Muscle of leg (tissue), 11 donors: ENCODE measurements around the gene KANTR. TPM values are rescaled to one million over a fixed set of nuclear protein-coding genes. Genes with fewer than 3 reads are reported as not detected.
"Not testable (repeated sequence)": the region's sequence is repeated elsewhere in the genome, so short reads cannot be mapped to it uniquely, and the experiment has no call there.

Source experiments
- DNase-seq: peaks from one replicate; pipeline ENCODE4 v3.0.0; 2013
- H3K27ac ChIP-seq: one replicate; pipeline ENCODE4 v1.5.1; 2013; ENCODE audit warnings: mild to moderate bottlenecking, low read length, control low read depth
- H3K27me3 ChIP-seq: one replicate; pipeline ENCODE4 v1.6.1; 2013; ENCODE audit warnings: low read length; ENCODE audit not compliant: control insufficient read depth, insufficient read depth
- H3K36me3 ChIP-seq: one replicate; pipeline ENCODE4 v1.6.1; 2013; ENCODE audit warnings: low read length; ENCODE audit not compliant: control insufficient read depth, insufficient read depth
- H3K4me1 ChIP-seq: one replicate; pipeline ENCODE4 v1.6.1; 2013; ENCODE audit warnings: low read length; ENCODE audit not compliant: control insufficient read depth, insufficient read depth
- H3K4me3 ChIP-seq: one replicate; pipeline ENCODE4 v1.5.1; 2013; ENCODE audit warnings: low read length, control low read depth
- H3K9me3 ChIP-seq: replicated peaks from 2 replicates; pipeline ENCODE4 v1.6.1; 2013; ENCODE audit warnings: low read depth, low read length; ENCODE audit not compliant: control insufficient read depth
- WGBS: methylation state at CpG from one replicate; pipeline ENCODE4 v1.1.5; 2013; ENCODE audit warnings: missing lambda C conversion rate; ENCODE audit not compliant: insufficient coverage; 5-methylcytosine and 5-hydroxymethylcytosine counted together
- polyA plus RNA-seq, 8 donors: library from polyadenylated mRNA; unstranded; fragments of 120-200 nt; gene quantifications; one replicate each; pipeline versions ENCODE4 v1.2.1 to v1.2.3, GENCODE V29; 2013; ENCODE audit warnings: inconsistent platforms in 1 of 8, low replicate concordance in 1 of 8; ENCODE audit not compliant: insufficient read length in 8 of 8, insufficient read depth in 1 of 8
- total RNA-seq: library from RNA; stranded (reverse); fragments of 120-200 nt; gene quantifications from one replicate; pipeline ENCODE4 v1.2.4, GENCODE V29; 2013

Gene KANTR
- total and polyA plus RNA-seq, 9 donors, result 4.3 to 18.2 (median 8.5) TPM

DNA sequence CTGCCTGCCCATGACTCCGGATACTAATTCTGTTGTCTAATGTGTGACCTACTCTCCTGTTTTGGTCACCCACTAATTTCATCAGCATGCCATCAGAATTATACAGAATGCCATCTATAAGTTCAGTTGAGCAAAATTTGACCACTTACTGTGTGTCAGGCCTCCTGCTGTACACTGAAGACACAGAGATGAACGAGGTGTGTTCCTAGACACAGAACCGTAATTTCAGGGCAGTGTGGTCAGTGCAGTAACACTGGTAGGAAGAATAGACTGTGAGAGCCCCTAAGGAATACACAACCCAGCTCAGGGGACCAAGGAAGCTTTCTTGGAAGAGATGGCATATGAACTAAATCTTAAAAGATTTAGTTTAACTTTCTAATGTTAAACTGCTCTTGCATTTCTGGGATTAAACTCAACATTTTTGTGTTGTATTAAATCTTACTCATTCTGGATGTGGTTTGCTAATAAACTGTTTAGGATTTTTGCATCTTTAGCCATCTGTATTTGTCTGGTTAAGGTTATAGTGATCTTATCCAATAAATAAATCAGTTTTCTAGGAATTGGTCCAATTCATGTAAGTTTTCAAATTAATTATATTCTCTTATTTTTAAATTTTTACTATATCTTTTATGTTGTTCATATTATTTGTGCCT lies 34.3 kb downstream of the KANTR start:
- WGBS, result 40% methylated on average over 3 of the region's 3 CpGs

DNA sequence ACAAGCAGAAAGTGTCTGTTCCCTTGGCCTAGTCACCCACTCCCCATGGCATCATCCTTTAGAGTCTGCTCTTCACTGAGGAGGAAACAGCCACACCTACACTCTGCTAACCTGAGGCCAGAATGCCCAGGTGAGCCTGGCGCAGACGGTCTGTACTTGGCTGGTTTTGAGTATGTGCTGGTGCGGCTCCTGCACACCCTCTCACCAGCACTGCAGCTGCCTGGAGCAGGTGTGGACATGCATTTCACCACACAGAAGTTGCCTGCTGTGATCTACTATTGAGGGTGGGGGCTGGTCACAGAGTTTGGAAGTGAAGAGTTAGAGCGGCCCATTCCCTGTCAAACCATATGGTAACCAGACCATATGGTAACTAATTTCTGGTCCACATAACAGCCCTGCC lies 39.5 kb downstream of the KANTR start:
- H3K27ac ChIP-seq, result no peak overlapping the region
- no peaks in the 10 kb centered on the region for H3K9me3 ChIP-seq
- no CpG with 5 or more reads among the region's 4 CpGs for WGBS
- no peak for DNase-seq
- no peaks in the 10 kb centered on the region for H3K36me3 ChIP-seq
- no peak overlapping the region for H3K4me3 ChIP-seq
- H3K4me1 ChIP-seq, result no peaks in the 10 kb centered on the region
- peaks cover 22% of the 10 kb centered on the region for H3K27me3 ChIP-seq

More for the DNA sequence above, 34.3 kb downstream of the KANTR start:
- Histone ChIP-seq H3K27me3 (peaks cover 22% of the 10 kb centered on the region), H3K4me1 (no peaks in the 10 kb centered on the region), H3K9me3 (peaks cover 7% of the 10 kb centered on the region), H3K27ac (no peak overlapping the region), H3K4me3 (no peak overlapping the region), H3K36me3 (no peaks in the 10 kb centered on the region)
- no peak for DNase-seq

DNA sequence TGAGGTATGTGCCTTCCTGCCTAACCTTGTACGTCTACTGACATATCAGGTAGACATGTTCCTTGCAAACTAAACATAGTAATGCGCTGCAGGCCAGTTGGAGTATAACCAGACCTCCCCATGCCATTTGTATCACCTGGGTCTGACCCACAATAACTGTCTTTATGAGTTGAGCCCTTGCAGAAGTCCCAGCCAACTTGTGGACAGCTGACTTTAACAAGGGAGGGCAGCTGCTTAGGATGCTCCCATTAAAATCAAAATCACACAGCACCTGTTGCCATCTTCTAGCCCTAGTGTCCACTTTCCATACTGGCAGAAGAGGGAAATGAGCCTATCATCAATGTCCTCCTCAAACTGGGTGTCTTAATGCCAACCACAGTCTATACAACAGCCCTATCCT lies 41.6 kb downstream of the KANTR start:
- peaks cover 26% of the 10 kb centered on the region for H3K27me3 ChIP-seq
- WGBS, result 73% methylated on average over 2 of the region's 2 CpGs
- H3K4me3 ChIP-seq, result no peak overlapping the region
- no peak overlapping the region for H3K27ac ChIP-seq
- no peaks in the 10 kb centered on the region for H3K4me1 ChIP-seq
- no peaks in the 10 kb centered on the region for H3K9me3 ChIP-seq
- no peaks in the 10 kb centered on the region for H3K36me3 ChIP-seq
- peak; percentile 48 for DNase-seq

DNA sequence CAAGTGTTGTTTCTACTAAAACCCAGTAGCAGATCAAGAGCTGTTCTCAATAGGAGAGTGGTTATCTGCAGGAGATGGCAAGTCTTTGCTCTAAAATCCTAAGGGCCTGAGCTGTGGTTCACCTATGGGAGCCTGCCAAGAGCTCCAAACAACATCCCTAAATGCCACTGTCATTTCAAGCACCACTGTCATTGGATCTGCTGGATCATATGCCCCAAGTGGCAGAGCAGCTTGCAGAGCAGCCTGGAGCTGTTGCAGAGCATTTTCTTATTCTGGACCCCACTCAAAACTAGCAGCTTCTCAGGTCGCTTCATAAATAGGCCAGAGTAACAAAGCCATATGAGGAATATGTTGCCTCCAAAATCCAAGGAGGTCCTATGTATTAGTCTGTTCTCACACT lies 59.6 kb downstream of the KANTR start:
- Histone ChIP-seq H3K27me3 (peaks cover 8% of the 10 kb centered on the region), H3K36me3 (no peaks in the 10 kb centered on the region), H3K9me3 (no peaks in the 10 kb centered on the region), H3K4me1 (no peaks in the 10 kb centered on the region), H3K27ac (no peak overlapping the region), H3K4me3 (no peak overlapping the region)
- WGBS, result no CpG with 5 or more reads among the region's 1 CpG
- DNase-seq, result no peak

DNA sequence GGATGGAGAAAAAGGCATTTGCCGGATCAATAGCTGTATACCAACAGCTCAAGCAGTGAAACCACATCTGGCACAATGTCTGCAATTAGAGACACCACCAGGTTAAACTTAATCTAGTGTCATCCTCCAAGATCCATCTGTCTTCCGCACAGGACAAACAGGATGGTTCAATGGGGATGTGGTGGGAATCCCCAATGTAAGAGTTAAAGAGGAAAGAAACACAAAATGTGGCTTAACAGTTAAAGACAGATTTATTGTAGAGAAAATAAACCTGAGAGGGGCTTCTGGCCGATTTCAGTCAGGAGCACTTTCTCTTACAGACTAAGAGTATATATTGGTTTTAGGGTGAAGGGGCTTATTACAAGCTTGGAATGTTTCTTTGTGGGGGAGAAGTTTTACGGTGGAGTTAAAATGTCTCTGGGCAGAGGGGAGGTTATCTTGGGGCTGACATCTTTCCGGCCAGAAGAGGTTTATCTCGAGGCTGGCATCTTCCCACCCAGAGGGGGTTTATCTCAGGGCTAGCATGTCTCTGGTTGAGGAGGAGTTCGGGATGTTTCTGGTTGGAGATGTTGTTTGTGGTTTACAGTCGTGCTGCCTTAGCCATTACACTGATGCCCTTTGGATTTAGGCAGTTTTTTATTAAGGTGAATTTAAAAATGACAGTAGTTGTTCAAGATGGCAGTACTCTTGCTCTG lies 61.7 kb downstream of the KANTR start:
- H3K9me3 ChIP-seq, result no peaks in the 10 kb centered on the region
- peaks cover 12% of the 10 kb centered on the region for H3K27me3 ChIP-seq
- H3K36me3 ChIP-seq, result no peaks in the 10 kb centered on the region
- no peak for DNase-seq
- no peak overlapping the region for H3K27ac ChIP-seq
- H3K4me3 ChIP-seq, result no peak overlapping the region
- H3K4me1 ChIP-seq, result no peaks in the 10 kb centered on the region
- 86% methylated on average over 3 of the region's 8 CpGs for WGBS

DNA sequence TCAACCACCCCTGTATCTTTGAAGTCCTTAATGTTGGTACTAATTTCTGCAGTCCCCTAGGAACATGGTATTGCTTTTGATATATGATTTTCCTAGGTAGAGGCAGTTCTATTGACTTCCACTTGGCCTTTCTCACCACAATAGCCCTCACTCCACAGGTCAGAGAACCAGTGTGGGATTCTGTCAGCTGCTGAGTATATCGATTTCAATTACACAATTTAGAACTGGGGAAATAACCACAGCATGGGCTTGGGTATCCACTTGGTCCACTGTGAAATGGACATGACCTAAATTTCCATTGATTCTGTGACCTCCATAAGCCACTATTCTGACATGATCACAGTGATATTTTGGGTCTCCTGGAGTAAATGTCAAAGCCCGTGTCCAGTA lies 62.3 kb downstream of the KANTR start:
- Histone ChIP-seq H3K27me3 (peaks cover 12% of the 10 kb centered on the region), H3K27ac (no peak overlapping the region), H3K4me3 (no peak overlapping the region), H3K4me1 (no peaks in the 10 kb centered on the region), H3K9me3 (no peaks in the 10 kb centered on the region), H3K36me3 (no peaks in the 10 kb centered on the region)
- WGBS, result no CpG with 5 or more reads among the region's 2 CpGs
- DNase-seq, result no peak

DNA sequence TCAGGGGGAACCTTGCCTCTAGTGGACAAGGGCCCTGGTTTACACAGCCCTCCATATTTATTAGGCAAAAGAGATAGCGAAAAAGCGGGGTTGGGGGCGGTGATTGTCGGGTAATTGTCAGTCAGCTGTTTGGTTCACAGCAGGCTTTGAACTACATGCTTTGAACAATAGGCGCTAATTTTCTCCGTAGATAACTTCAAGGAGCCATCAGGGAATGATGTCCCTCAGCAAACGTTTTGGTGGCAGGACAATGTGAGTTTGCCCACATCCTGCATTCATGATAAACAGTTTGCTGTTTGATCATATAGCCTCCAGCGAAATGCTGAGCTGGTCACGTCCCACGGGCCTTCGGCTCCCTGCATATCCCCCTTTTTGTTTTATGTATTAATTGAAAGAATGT lies 65.2 kb downstream of the KANTR start:
- Histone ChIP-seq H3K9me3 (no peaks in the 10 kb centered on the region), H3K4me1 (no peaks in the 10 kb centered on the region), H3K27ac (no peak overlapping the region), H3K4me3 (no peak overlapping the region), H3K36me3 (no peaks in the 10 kb centered on the region), H3K27me3 (peaks cover 19% of the 10 kb centered on the region)
- DNase-seq, result no peak
- 72% methylated on average over 7 of the region's 11 CpGs for WGBS

DNA sequence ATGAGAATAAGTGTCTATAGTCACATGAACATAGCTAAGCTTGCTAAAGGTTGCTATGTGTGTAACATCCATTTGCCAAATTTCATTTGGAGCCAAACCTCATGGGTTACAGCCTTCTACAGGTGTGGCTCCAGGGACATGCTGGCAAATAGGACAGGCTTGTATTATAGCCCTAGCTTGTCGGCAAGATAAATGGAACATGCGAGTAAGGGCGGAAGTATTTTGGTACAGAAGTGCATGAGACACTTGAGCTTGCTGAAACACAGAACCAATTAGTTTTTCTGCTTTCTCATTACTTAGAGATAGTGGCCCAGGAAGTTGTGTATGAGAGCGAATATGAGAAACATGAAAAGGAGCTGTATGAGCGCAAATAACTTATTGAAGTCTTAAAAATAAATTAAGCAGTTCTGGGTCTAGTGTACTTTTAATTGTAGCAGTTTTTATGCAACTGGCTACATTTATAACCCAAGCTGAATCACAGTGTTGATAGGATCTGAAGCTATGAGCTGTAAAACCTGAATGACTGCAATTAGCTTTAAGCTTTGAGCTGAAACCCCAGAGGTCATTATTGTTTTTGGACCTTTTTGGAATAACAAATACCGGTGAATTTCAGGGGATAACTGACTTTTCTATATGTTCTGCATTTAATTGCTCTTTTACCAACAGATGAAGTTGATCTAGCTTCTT lies 66.5 kb downstream of the KANTR start:
- WGBS, result no CpG with 5 or more reads among the region's 6 CpGs
- H3K27ac ChIP-seq, result no peak overlapping the region

DNA sequence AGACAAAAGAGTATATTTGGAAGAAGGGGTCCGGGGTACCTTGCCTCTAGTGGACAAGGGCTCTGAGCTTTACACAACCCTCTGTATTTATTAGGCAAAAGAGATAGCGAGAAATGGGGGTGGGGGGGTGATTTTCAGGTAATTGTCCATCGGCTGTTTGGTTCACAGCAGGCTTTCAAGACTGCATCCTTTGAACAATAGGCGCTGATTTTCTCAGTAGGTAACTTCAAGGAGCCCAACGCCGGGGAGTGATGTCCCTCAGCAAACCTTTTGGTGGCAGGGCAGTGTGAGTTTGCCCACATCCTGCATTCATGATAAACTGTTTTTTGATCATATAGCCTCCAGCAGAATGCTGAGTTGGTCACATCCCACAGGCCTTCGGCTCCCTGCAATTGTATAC lies 69.5 kb downstream of the KANTR start:
- Histone ChIP-seq H3K27ac (no peak overlapping the region), H3K36me3 (no peaks in the 10 kb centered on the region), H3K9me3 (no peaks in the 10 kb centered on the region), H3K4me3 (no peak overlapping the region), H3K4me1 (no peaks in the 10 kb centered on the region), H3K27me3 (peaks cover 16% of the 10 kb centered on the region)
- 52% methylated on average over 3 of the region's 7 CpGs for WGBS
- DNase-seq, result no peak

More for the DNA sequence above, 66.5 kb downstream of the KANTR start:
- no peaks in the 10 kb centered on the region for H3K4me1 ChIP-seq
- H3K4me3 ChIP-seq, result no peak overlapping the region
- peaks cover 18% of the 10 kb centered on the region for H3K27me3 ChIP-seq
- H3K9me3 ChIP-seq, result no peaks in the 10 kb centered on the region
- no peaks in the 10 kb centered on the region for H3K36me3 ChIP-seq
- no peak for DNase-seq

DNA sequence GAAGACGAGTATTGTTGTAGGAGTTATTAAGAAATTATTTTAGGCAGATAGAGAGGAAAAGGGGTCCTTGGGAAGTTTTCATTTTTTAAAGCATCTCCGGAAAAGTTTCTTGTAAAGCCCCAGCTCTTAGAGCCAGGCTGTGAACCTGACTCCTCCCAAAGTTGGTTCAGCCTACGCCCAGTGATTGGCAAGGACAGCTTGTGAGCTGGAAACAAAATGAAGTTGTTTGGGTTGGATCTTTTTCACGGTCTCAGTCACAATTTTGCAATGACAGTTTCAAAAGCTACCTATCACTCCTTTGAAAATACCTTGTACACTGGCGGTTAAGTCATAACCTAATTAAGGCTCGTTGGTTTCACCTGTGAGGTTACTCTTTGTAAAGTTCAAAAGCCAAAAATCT lies 70.6 kb downstream of the KANTR start:
- WGBS, result 70% methylated on average over 4 of the region's 6 CpGs
- H3K4me3 ChIP-seq, H3K36me3 ChIP-seq, H3K9me3 ChIP-seq, H3K4me1 ChIP-seq, H3K27ac ChIP-seq: not testable (repeated sequence)
- H3K27me3 ChIP-seq, result peaks cover 12% of the 10 kb centered on the region
- peak; percentile 38 for DNase-seq
